HL-60 (cell line): ENCODE measurements around the gene CTNND2.

ENCODE experiments used
- DNase-seq, 2 experiments: peaks; one replicate each; pipeline ENCODE4 v3.0.0-alpha.2; 2010 to 2020; ENCODE audit warnings: low read depth in 1 of 2, low spot score in 1 of 2
- H3K27ac ChIP-seq: fragments of 250-450 bp; sonication (Bioruptor Pico); replicated peaks from 2 replicates; pipeline ENCODE4 v1.5.1; 2020; ENCODE audit warnings: mild to moderate bottlenecking, moderate library complexity
- H3K27me3 ChIP-seq: fragments of 250-450 bp; sonication (Bioruptor Pico); 2 replicates; pipeline ENCODE4 v1.5.1; 2021; ENCODE audit warnings: mild to moderate bottlenecking, moderate library complexity; ENCODE audit not compliant: insufficient read depth, poor library complexity, severe bottlenecking
- H3K4me3 ChIP-seq: replicated peaks from 2 replicates; pipeline ENCODE4 v1.5.1; 2011; ENCODE audit warnings: mild to moderate bottlenecking, control low read depth, low read length; ENCODE audit not compliant: insufficient read depth
- CTCF ChIP-seq: IDR thresholded peaks from one replicate; pipeline ENCODE4 v1.5.1; 2011; ENCODE audit warnings: low read length, control low read depth, inconsistent platforms; ENCODE audit not compliant: insufficient read depth
- GABPA ChIP-seq: IDR thresholded peaks from 2 replicates; pipeline ENCODE4 v1.6.1; 2012; ENCODE audit warnings: low read depth
- POLR2AphosphoS5 ChIP-seq: IDR thresholded peaks from 2 replicates; pipeline ENCODE4 v1.6.1; 2012; ENCODE audit warnings: low read depth
- REST ChIP-seq: IDR thresholded peaks from 2 replicates; pipeline ENCODE4 v1.6.1; 2012; ENCODE audit warnings: low read depth; ENCODE audit not compliant: insufficient replicate concordance
- SPI1 ChIP-seq: IDR thresholded peaks from 2 replicates; pipeline ENCODE4 v1.6.1; 2012; ENCODE audit warnings: low read depth, mild to moderate bottlenecking, borderline replicate concordance

The CTNND2 gene

GRCh38 chr5:11273180-11273903 lies 630.9 kb downstream of the CTNND2 start:
- no peak for TF ChIP-seq POLR2AphosphoS5
- TF ChIP-seq GABPA, result no peak
- no peak for TF ChIP-seq SPI1
- Histone ChIP-seq H3K27me3 (no peaks in the 10 kb centered on the region), H3K4me3 (no peak overlapping the region), H3K27ac (no peak overlapping the region)
- no peak for DNase-seq

GRCh38 chr5:11269515-11269914 lies 634.7 kb downstream of the CTNND2 start:
- H3K27ac ChIP-seq, result no peak overlapping the region
- TF ChIP-seq POLR2AphosphoS5, result no peak
- no peak for TF ChIP-seq REST
- TF ChIP-seq SPI1, result no peak
- no peak for TF ChIP-seq CTCF
- no peak for TF ChIP-seq GABPA
- DNase-seq, result no peak

GRCh38 chr5:11268891-11269290 lies 635.4 kb downstream of the CTNND2 start:
- Histone ChIP-seq H3K27ac (no peak overlapping the region), H3K27me3 (no peaks in the 10 kb centered on the region), H3K4me3 (no peak overlapping the region)
- DNase-seq, result no peak
- no peak for TF ChIP-seq REST
- TF ChIP-seq GABPA, result no peak
- no peak for TF ChIP-seq POLR2AphosphoS5
- no peak for TF ChIP-seq CTCF
- TF ChIP-seq SPI1, result no peak

More at GRCh38 chr5:11269515-11269914, 634.7 kb downstream of the CTNND2 start:
- H3K27me3 ChIP-seq, result no peaks in the 10 kb centered on the region
- no peak overlapping the region for H3K4me3 ChIP-seq

- TF ChIP-seq REST (no peak), POLR2AphosphoS5 (no peak), SPI1 (no peak), CTCF (no peak), GABPA (no peak)
- DNase-seq, result no peak
- Histone ChIP-seq H3K27ac (no peak overlapping the region), H3K4me3 (no peak overlapping the region), H3K27me3 (no peaks in the 10 kb centered on the region)
Observed at GRCh38 chr5:11266331-11266730, 637.9 kb downstream of the CTNND2 start.
